Right cardiac atrium (tissue), 5 donors: ENCODE data around the gene CHD6. TPM values are rescaled to one million over a fixed set of nuclear protein-coding genes. Genes with fewer than 3 reads are reported as not detected.

Experiments used
- ATAC-seq, 2 donors: fragments of 200-7000 bp; cut with Tn5 transposase; one replicate each; pipeline versions ENCODE4 v1.8.0 to v1.9.1; 2020; ENCODE audit warnings: moderate library complexity in 2 of 2, mild to moderate bottlenecking in 1 of 2
- DNase-seq, 3 donors: peaks; one replicate each; pipeline ENCODE4 v3.0.0-alpha.2; 2020
- H3K27ac ChIP-seq: one replicate; pipeline ENCODE4 v1.5.1; 2013; ENCODE audit warnings: mild to moderate bottlenecking, low read length, control low read depth, moderate library complexity
- H3K27me3 ChIP-seq: one replicate; pipeline ENCODE4 v1.6.1; 2013; ENCODE audit not compliant: control insufficient read depth, insufficient read depth
- H3K4me1 ChIP-seq: one replicate; pipeline ENCODE4 v1.6.1; 2013; ENCODE audit warnings: low read length; ENCODE audit not compliant: control insufficient read depth, insufficient read depth
- H3K4me3 ChIP-seq: one replicate; pipeline ENCODE4 v1.5.1; 2013; ENCODE audit warnings: low read length, control low read depth
- H3K9me3 ChIP-seq: one replicate; pipeline ENCODE4 v1.6.1; 2013; ENCODE audit warnings: low read length; ENCODE audit not compliant: control insufficient read depth
- WGBS: extraction: QIAGEN DNeasy Blood & Tissue Kit; methylation state at CpG from one replicate; pipeline ENCODE4 v1.1.7; 2013; 5-methylcytosine and 5-hydroxymethylcytosine counted together
- intact Hi-C, 4 donors: fragments of 100-400 bp; cut with DNase I; formaldehyde crosslinking; loops; one replicate each; pipeline versions ENCODE4 v1.11.0 to v1.14.0; 2022 to 2023
- long read RNA-seq, 4 donors: library from polyadenylated mRNA; unstranded; transcript quantifications; one replicate each; pipeline ENCODE4 v2.0.0, GENCODE V29; 2020 to 2021
- polyA plus RNA-seq: library from polyadenylated mRNA; stranded (reverse); fragments of 200-250 nt; gene quantifications from one replicate; pipeline ENCODE4 v1.2.3, GENCODE V29; 2013
- total RNA-seq, 4 donors: library from RNA; stranded (reverse); fragmentation: NEBNext Ultra II Directional; extraction: Animal tissue kit (Norgen Biotek cat#: 25700); gene quantifications; one replicate each; pipeline ENCODE4 v1.2.1, GENCODE V29; 2021
- donor health status: healthy with polysubstance abuse.
- donor health status: DM: no; HTN: yes; CAD: no.
- donor health status: DM: no; HTN: no; CAD: no.
- donor health status: DM: no; HTN: yes; CAD: no; lungs with severe emphysema.
- donor health status: DM: yes; HTN: yes; CAD: no.

CHD6 gene
- total RNA-seq = 10 to 100 TPM; 46.8 to 53.9 (median 50.5) TPM
- polyA plus RNA-seq = 9.7 TPM
- long read RNA-seq, donor 1, full-length matches to known transcripts = 2 of 31 reads
- long read RNA-seq, donor 1, partial matches to known transcripts = 19 of 31 reads
- long read RNA-seq, donor 1, other reads (novel, unspliced or antisense) = 10 of 31 reads
- long read RNA-seq, donor 2, partial matches to known transcripts = 4 of 6 reads
- long read RNA-seq, donor 2, other reads (novel, unspliced or antisense) = 2 of 6 reads
- long read RNA-seq, donor 3, partial matches to known transcripts = 11 of 29 reads
- long read RNA-seq, donor 3, other reads (novel, unspliced or antisense) = 18 of 29 reads
- long read RNA-seq, donor 4, partial matches to known transcripts = 1 of 5 reads
- long read RNA-seq, donor 4, other reads (novel, unspliced or antisense) = 3 of 5 reads

DNA sequence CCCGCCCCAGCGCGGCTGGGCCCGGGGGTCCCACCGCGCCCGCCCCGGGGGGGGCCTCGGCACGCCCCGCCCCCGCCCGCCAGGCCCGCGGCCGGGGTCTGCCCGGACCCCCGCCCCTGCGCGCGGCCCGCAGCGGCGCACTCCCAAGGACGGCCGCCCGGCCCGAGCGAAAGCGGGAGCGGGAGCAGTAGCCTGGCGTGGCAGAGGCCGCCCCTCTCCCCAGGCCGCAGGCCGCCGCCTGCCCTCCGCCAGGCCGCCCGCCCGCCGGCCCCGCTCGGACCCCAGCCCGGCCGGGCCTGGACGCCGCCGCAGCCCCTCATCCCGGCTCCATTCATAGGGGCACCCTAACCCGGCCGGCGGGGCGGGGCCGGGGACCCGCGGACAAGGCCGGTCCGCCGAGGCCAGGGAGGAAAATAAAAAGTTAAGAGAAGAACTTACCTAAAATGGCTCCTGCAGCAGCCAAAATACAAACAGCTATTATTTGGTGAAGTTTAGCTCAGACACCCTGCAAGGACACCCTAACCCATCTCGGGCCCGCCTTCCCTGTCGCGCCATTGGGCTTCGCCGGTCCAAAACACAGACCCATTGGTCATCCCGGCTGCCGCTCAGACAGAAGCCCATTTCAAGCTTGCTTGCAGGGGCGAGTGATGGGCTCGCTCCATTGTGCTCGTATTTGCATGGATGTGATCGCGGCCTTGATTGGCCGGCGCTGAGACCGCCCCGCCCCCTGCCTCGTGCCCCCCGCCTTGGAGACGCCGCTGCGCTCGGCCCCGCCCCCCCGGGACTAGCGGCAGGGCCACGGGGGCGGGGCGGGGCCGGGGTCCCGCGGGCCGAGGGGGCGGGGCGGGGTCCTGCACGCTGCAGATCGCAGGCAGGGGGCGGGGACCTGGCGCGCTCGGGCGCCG is at the start of gene CHD6:
Gene CHD6 (minus strand): TSS at position 476 of the 905 bp plus-strand sequence. CDS start 67,040 bp downstream, outside the sequence.
- Histone ChIP-seq H3K27ac (peak within 1 kb of the TSS; percentile 96), H3K4me3 (peak within 1 kb of the TSS; percentile 100), H3K4me1 (peaks cover 5% of the 10 kb centered on the region), H3K9me3 (no peaks in the 10 kb centered on the region), H3K27me3 (no peaks in the 10 kb centered on the region)
- ATAC-seq = peak; percentile 99
- peak; percentile 100 for DNase-seq
- intact Hi-C loops = loop anchor here in 1 of 4 donors (10.0 kb wide), 1 partner anchor 103 kb away; no protein-coding TSS in a partner anchor
- WGBS = under 1% methylated on average over 102 of the region's 102 CpGs

DNA sequence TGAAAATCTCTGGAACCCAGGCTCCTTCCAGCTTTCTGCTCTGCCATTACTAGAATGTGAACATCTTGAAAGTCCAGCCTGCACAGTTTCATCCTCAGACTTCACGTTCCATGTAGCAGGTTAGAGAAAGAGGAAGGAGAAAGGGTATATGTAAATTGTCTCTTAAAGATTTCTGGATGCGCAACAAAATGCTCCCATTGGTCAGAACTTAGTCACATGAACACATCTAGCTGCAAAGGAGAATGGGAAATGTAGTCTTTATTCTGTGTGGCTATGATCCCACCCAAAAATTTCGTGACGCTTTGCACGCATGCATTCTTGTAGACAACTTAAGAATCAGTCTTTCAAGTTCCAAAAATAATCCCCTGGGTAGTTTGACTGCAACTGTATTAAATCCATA is 46.4 kb upstream of the CHD6 start:
- H3K4me3 ChIP-seq = no peak overlapping the region
- no peaks in the 10 kb centered on the region for H3K27me3 ChIP-seq
- no peaks in the 10 kb centered on the region for H3K9me3 ChIP-seq
- H3K4me1 ChIP-seq = no peaks in the 10 kb centered on the region
- no peak for DNase-seq
- H3K27ac ChIP-seq = no peak overlapping the region
- no peak for ATAC-seq
- WGBS = 43% methylated on average over 5 of the region's 5 CpGs
- intact Hi-C loops = no loop called here

GRCh38 chr20:41657655-41658054 is 39.5 kb upstream of the CHD6 start:
- no peaks in the 10 kb centered on the region for H3K4me1 ChIP-seq
- intact Hi-C loops = no loop called here
- 68% methylated on average over 7 of the region's 7 CpGs for WGBS

GRCh38 chr20:41655962-41656618 is 37.9 kb upstream of the CHD6 start:
- no peak overlapping the region for H3K27ac ChIP-seq
- H3K27me3 ChIP-seq = no peaks in the 10 kb centered on the region
- ATAC-seq (no peak), DNase-seq (no peak)
- H3K4me1 ChIP-seq = no peaks in the 10 kb centered on the region
- H3K4me3 ChIP-seq = no peak overlapping the region
- intact Hi-C loops = no loop called here
- 64% methylated on average over 3 of the region's 3 CpGs for WGBS
- H3K9me3 ChIP-seq = no peaks in the 10 kb centered on the region

More at GRCh38 chr20:41657655-41658054, 39.5 kb upstream of the CHD6 start:
- H3K27me3 ChIP-seq = no peaks in the 10 kb centered on the region
- ATAC-seq = no peak
- H3K4me3 ChIP-seq = no peak overlapping the region
- H3K9me3 ChIP-seq = no peaks in the 10 kb centered on the region
- no peak overlapping the region for H3K27ac ChIP-seq
- no peak for DNase-seq

GRCh38 chr20:41654884-41655283 is 36.7 kb upstream of the CHD6 start:
- Histone ChIP-seq H3K4me3 (no peak overlapping the region), H3K27ac (no peak overlapping the region), H3K4me1 (no peaks in the 10 kb centered on the region), H3K27me3 (no peaks in the 10 kb centered on the region), H3K9me3 (no peaks in the 10 kb centered on the region)
- peak in 1 of 2 donors; percentile 57 for ATAC-seq
- intact Hi-C loops = no loop called here
- WGBS = 64% methylated on average over 1 of the region's 1 CpG
- no peak for DNase-seq

DNA sequence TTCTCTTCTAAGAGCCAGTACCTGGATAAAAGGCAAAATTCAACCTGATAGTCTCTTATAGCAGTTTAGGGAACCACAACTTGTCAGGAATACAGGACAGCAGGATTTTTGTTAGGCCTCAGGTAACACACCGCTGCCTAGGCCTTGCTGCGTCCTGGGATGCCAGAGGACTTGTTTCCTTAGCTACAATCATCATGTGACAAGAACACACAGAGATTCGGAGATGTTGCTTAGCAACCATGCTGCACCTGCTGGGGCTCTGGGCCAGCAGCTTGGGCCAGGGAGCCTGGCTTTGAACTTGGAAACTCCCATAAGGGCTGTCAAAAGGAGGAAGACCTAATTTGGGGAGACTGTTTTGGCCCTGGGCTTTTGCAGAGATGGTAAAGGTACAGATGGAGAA is 36.1 kb upstream of the CHD6 start:
- Histone ChIP-seq H3K27ac (no peak overlapping the region), H3K9me3 (no peaks in the 10 kb centered on the region), H3K4me3 (no peak overlapping the region), H3K27me3 (no peaks in the 10 kb centered on the region), H3K4me1 (no peaks in the 10 kb centered on the region)
- WGBS = 80% methylated on average over 3 of the region's 3 CpGs
- DNase-seq = no peak
- intact Hi-C loops = no loop called here
- no peak for ATAC-seq

- intact Hi-C loops = no loop called here
- 28% methylated on average over 1 of the region's 1 CpG for WGBS
- no peak for ATAC-seq
Observed at GRCh38 chr20:41650231-41650948, 32.2 kb upstream of the CHD6 start.

DNA sequence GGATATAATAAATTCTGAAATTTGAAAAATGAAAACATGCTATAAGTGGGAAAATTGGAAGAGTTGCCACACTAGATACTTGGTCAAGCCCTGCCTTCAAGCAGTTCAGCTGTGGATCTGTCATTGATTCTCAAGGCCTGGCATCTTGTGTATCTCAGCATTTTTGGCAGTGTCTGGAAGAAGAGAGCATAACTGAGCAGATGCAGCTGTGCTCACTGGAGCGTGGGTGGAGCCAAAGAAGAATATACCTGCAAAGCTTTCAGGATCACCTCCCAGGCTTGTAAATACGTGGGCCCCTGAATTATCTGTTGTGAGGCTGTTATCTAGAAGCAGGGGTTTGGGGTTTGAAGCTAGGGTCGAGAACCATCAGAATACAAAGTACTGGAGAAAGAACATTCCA is 31.3 kb upstream of the CHD6 start:
- intact Hi-C loops = no loop called here
- no peaks in the 10 kb centered on the region for H3K27me3 ChIP-seq
- H3K4me3 ChIP-seq = no peak overlapping the region
- DNase-seq = no peak
- no peaks in the 10 kb centered on the region for H3K9me3 ChIP-seq
- no peaks in the 10 kb centered on the region for H3K4me1 ChIP-seq
- 58% methylated on average over 3 of the region's 3 CpGs for WGBS
- no peak for ATAC-seq
- H3K27ac ChIP-seq = no peak overlapping the region

More at GRCh38 chr20:41650231-41650948, 32.2 kb upstream of the CHD6 start:
- H3K27me3 ChIP-seq = no peaks in the 10 kb centered on the region
- no peaks in the 10 kb centered on the region for H3K4me1 ChIP-seq
- no peak for DNase-seq
- H3K9me3 ChIP-seq = no peaks in the 10 kb centered on the region
- no peak overlapping the region for H3K4me3 ChIP-seq
- H3K27ac ChIP-seq = no peak overlapping the region

GRCh38 chr20:41645372-41645771 is 27.2 kb upstream of the CHD6 start:
- Histone ChIP-seq H3K4me3 (no peak overlapping the region), H3K27me3 (no peaks in the 10 kb centered on the region), H3K27ac (no peak overlapping the region), H3K9me3 (no peaks in the 10 kb centered on the region), H3K4me1 (peaks cover 3% of the 10 kb centered on the region)
- DNase-seq = no peak
- ATAC-seq = no peak
- intact Hi-C loops = no loop called here
- 88% methylated on average over 3 of the region's 3 CpGs for WGBS

- H3K27me3 ChIP-seq = no peaks in the 10 kb centered on the region
- peaks cover 3% of the 10 kb centered on the region for H3K4me1 ChIP-seq
- no peaks in the 10 kb centered on the region for H3K9me3 ChIP-seq
- intact Hi-C loops = no loop called here
- H3K4me3 ChIP-seq = no peak overlapping the region
- peak; percentile 77 to 94 for ATAC-seq
- no peak overlapping the region for H3K27ac ChIP-seq
- peak; percentile 47 to 52 (median 48) for DNase-seq
- WGBS = 4% methylated on average over 3 of the region's 3 CpGs
Observed at GRCh38 chr20:41643504-41643938, 25.3 kb upstream of the CHD6 start.
